Left hindlimb (tissue), 1 donor: Measurements from ENCODE around the gene DCLRE1B.

Experiments
- DNase-seq: peaks from one replicate; pipeline ENCODE4 v3.0.0-alpha.2; 2018

Gene DCLRE1B

DNA sequence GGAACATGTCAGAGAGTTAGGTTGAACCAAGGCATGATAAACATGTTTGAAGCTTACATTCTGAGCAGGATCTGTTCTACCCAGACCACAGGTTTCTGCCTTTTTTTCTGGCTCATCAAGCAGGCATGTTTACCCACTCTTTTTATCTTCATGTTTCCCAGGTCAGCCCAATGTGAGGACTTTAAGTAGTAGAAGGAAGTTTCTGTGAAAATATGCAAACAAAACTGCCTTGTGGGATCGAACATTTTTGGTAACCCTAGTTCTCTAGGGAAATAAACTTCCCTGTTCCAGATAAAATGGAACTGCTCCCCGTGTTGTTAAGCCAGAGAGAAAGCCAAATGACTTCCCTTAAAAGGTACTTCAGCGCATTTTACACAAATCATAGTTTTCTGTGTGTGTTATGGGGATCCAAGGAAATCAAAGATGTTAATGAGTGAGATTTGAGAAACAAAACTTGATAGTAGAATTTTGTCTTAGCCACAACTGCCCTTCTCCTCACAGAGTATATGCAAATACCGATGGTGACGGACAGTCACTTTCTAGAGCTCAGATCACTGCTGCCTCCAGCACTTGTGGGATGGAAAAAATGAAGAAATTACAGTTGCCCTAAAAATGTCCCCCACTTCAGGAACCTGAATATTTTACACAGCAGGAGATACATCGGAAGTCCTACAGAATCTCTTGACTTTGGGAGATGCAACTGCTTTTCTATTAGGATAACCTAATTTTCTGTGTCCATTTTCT is 23.2 kb downstream of the DCLRE1B start:
- no peak for DNase-seq

- peak; percentile 97 for DNase-seq
These were observed 24.0 kb downstream of the DCLRE1B start, which contains the start of gene HIPK1 for GRCh38 chr1:113928941-113929749. Gene HIPK1, plus strand, starts transcription at chr1:113929324.

GRCh38 chr1:113929750-113930498 is 24.8 kb downstream of the DCLRE1B start:
- peak; percentile 76 for DNase-seq

- peak; percentile 63 for DNase-seq
These were observed 25.5 kb downstream of the DCLRE1B start for GRCh38 chr1:113930499-113931161.

GRCh38 chr1:113931451-113931851 is 26.3 kb downstream of the DCLRE1B start:
- no peak for DNase-seq

DNA sequence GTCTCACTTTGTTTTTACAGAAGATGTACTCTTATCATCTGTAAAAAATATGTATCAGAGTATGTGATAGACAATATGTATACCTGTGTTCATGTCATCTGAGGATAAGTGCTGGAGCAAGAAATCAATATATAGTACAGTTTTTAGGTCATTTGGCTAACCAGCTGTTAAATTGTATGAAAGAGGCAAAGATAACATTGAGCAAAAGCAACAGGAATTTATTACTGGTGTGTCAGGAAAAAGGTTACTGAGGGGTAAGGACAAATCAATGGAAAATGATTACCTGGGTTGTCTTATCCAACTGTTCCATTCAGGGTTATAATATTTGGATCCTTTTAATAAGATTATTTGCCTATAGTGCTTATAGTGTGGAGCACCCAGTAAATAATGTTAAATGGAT is 28.9 kb downstream of the DCLRE1B start:
- no peak for DNase-seq

- DNase-seq = no peak
These were observed 29.5 kb downstream of the DCLRE1B start for GRCh38 chr1:113934511-113935055.

GRCh38 chr1:113935176-113935575 is 30.1 kb downstream of the DCLRE1B start:
- no peak for DNase-seq

- no peak for DNase-seq
These were observed 30.8 kb downstream of the DCLRE1B start for GRCh38 chr1:113935970-113936369.

DNA sequence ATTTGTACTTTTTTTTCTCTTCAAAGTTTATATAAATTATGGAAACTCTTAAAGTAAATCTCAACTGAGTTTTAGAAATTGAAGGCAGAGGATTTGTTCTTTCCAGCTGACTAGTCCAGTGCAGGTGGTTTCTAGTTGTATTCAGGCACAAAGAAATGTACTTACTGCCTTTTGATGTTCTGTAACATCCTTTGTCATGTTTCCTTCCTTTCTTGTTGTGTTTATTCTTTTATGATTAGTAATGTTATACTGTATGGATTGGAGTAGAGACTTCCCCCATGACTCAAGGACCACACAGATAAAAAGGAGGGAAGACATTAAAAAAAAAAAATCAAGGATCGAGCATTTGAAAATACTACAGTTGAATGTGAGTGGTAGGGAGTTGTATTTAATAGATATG is 32.0 kb downstream of the DCLRE1B start:
- no peak for DNase-seq

GRCh38 chr1:113938192-113938591 is 33.1 kb downstream of the DCLRE1B start:
- DNase-seq = no peak

DNA sequence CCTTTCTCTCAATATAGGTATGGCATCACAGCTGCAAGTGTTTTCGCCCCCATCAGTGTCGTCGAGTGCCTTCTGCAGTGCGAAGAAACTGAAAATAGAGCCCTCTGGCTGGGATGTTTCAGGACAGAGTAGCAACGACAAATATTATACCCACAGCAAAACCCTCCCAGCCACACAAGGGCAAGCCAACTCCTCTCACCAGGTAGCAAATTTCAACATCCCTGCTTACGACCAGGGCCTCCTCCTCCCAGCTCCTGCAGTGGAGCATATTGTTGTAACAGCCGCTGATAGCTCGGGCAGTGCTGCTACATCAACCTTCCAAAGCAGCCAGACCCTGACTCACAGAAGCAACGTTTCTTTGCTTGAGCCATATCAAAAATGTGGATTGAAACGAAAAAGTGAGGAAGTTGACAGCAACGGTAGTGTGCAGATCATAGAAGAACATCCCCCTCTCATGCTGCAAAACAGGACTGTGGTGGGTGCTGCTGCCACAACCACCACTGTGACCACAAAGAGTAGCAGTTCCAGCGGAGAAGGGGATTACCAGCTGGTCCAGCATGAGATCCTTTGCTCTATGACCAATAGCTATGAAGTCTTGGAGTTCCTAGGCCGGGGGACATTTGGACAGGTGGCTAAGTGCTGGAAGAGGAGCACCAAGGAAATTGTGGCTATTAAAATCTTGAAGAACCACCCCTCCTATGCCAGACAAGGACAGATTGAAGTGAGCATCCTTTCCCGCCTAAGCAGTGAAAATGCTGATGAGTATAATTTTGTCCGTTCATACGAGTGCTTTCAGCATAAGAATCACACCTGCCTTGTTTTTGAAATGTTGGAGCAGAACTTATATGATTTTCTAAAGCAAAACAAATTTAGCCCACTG is 35.5 kb downstream of the DCLRE1B start:
- DNase-seq = no peak

DNA sequence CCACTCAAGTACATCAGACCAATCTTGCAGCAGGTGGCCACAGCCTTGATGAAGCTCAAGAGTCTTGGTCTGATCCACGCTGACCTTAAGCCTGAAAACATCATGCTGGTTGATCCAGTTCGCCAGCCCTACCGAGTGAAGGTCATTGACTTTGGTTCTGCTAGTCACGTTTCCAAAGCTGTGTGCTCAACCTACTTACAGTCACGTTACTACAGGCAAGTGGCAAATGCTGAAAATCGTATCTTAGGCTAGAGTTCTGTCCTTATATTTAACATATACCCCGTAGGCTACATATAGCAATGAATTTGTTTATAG is 36.1 kb downstream of the DCLRE1B start:
- DNase-seq = no peak

- no peak for DNase-seq
These were observed 37.4 kb downstream of the DCLRE1B start for GRCh38 chr1:113942527-113942926.

DNA sequence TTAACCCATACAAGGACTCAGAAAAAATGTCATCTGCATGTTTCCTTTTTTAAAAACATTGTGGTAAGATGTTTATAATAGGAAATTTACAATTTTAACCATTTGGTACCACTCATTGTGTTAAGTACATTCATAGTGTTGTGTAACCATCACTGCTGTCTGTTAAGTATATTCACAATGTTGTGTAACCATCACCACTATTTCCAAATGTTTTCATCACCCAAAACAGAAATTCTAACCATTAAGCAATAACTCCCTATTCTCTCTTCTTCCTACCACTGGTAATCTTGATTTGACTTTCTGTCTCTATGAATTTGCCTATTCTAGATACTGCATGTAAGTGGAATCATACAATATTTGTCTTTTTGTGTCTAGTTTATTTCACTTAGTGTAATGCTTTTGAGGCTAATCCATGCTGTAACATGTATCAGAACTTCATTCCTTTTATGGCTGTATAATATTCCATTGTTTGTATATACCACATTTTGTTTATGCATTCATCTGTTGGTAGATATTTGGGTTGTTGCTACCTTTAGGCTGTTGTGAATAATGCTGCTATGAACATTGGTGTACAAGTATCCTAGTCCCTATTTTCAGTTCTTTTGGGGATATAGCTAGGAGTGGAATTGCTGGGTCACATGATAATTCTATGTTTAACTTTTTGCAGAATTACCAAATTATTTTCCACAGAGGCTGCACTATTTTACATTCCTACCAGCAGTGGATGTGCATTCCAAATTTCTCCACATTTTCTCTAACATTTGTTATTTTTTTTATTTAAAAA is 38.1 kb downstream of the DCLRE1B start:
- DNase-seq = no peak

DNA sequence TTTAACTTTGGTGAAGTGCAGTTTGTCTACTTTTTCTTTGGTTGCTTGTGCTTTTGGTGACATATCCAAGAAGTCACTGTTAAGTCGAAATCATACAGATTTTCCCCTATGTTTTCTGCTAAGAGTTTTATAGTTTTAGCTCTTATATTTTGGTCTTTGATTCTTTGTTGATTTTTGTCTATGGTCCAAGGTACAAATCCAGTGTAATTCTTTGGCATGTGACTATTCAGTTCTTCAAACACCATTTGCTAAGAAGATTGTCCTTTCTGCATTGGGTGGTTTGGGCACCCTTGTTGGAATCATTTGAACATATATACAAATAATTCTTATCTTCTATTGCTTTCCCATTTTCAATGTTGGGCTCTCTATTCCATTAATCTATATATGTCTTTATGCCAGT is 40.2 kb downstream of the DCLRE1B start:
- DNase-seq = no peak

- DNase-seq = no peak
These were observed 41.0 kb downstream of the DCLRE1B start for GRCh38 chr1:113946112-113946511.

- DNase-seq = no peak
These were observed 41.7 kb downstream of the DCLRE1B start for GRCh38 chr1:113946678-113947387.

- no peak for DNase-seq
These were observed 42.4 kb downstream of the DCLRE1B start for GRCh38 chr1:113947388-113948107.
